Gastrocnemius medialis (tissue), 4 donors: Measurements from ENCODE around the gene GRID2. TPM values are rescaled to one million over a fixed set of nuclear protein-coding genes. Genes with fewer than 3 reads are reported as not detected.

Source experiments
- ATAC-seq, 2 donors: fragments of 150-250 bp; one replicate each; pipeline ENCODE4 v1.9.1; 2016
- DNase-seq, 2 donors: peaks; one replicate each; pipeline ENCODE4 v3.0.0-alpha.2; 2019
- H3K27ac ChIP-seq, 4 donors: fragments of 200-600 bp; sonication (generic); 1 replicate in 1 of 4; 2 replicates in 3 of 4; pipeline ENCODE4 v1.5.1; 2016 to 2018; ENCODE audit warnings: mild to moderate bottlenecking in 2 of 4, moderate library complexity in 1 of 4
- H3K27me3 ChIP-seq, 3 donors: fragments of 200-600 bp; sonication (generic) in 2 of 3; 1 replicate in 1 of 3; 2 replicates in 2 of 3; pipeline versions ENCODE4 v1.5.1 to v1.6.0; 2016 to 2019; ENCODE audit warnings: mild to moderate bottlenecking in 1 of 3, moderate library complexity in 1 of 3
- H3K36me3 ChIP-seq, 2 donors: fragments of 200-600 bp; sonication (generic) in 1 of 2; one replicate each; pipeline ENCODE4 v1.5.1; 2017 to 2018
- H3K4me1 ChIP-seq, 2 donors: fragments of 200-600 bp; sonication (generic) in 1 of 2; one replicate each; pipeline ENCODE4 v1.5.1; 2016 to 2017; ENCODE audit warnings: mild to moderate bottlenecking in 2 of 2
- H3K4me3 ChIP-seq, 4 donors: fragments of 200-600 bp; sonication (generic) in 3 of 4; 1 replicate in 1 of 4; 2 replicates in 3 of 4; pipeline ENCODE4 v1.5.1; 2016 to 2019; ENCODE audit warnings: mild to moderate bottlenecking in 2 of 4
- H3K9me3 ChIP-seq, 3 donors: fragments of 200-600 bp; sonication (generic) in 2 of 3; 1 replicate in 1 of 3; 2 replicates in 2 of 3; pipeline ENCODE4 v1.5.1; 2016 to 2019
- POLR2A ChIP-seq, 2 donors: fragments of 450-650 bp; IDR thresholded peaks; one replicate each; pipeline ENCODE4 v1.6.1; 2017; ENCODE audit warnings: antibody characterized with exemption in 2 of 2, mild to moderate bottlenecking in 2 of 2, moderate library complexity in 2 of 2
- in situ Hi-C, 4 donors: fragments of 200-750 bp; cut with MboI; loops; one replicate each; pipeline versions ENCODE4 v1.15.0 to v1.8.0; 2017; ENCODE audit warnings: low sequenced_read_pairs in 4 of 4
- intact Hi-C: fragments of 100-400 bp; cut with DNase I; formaldehyde crosslinking; loops from one replicate; pipeline ENCODE4 v1.15.1; 2023; ENCODE audit warnings: low total_unique reads
- total RNA-seq, 4 donors: library from RNA; depleted of rRNA; stranded (reverse); fragments of >200 nt; gene quantifications; one replicate each; pipeline versions ENCODE4 v1.1.0 to v1.2.3, GENCODE V29; 2016
- TF ChIP-seq, protein P1 (sequence below), 5 experiments: fragments of 450-650 bp in 3 of 5; fragments of 200-600 bp in 2 of 5; sonication (generic) in 2 of 5; IDR thresholded peaks in 4 of 5; conservative IDR thresholded peaks in 1 of 5; 1 replicate in 4 of 5; 2 replicates in 1 of 5; pipeline ENCODE4 v1.5.1; 2016 to 2019; ENCODE audit warnings: antibody characterized with exemption in 5 of 5, mild to moderate bottlenecking in 3 of 5, moderate library complexity in 3 of 5

GRID2 gene
- total RNA-seq, 4 donors from 2014 or later: not detected

DNA sequence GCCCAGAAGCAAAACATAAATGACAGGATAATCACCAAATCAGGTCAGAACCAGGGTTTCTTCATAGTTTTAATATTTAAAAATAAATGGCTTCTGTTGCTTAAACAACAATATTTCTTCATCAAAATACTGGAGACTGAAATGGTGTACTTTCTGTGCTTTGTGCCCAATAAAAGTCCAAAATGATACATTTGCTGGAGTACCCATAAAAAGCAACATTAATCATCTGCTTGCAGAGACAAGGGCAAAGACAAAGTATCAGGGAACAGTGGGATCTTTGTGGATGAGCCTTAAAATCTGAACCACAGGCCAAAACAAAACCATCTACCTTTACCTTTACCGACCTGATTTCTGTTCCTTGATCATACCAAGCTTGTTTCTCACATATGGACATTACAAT is 840.9 kb downstream of the GRID2 start:
- TF ChIP-seq, protein P1, sequence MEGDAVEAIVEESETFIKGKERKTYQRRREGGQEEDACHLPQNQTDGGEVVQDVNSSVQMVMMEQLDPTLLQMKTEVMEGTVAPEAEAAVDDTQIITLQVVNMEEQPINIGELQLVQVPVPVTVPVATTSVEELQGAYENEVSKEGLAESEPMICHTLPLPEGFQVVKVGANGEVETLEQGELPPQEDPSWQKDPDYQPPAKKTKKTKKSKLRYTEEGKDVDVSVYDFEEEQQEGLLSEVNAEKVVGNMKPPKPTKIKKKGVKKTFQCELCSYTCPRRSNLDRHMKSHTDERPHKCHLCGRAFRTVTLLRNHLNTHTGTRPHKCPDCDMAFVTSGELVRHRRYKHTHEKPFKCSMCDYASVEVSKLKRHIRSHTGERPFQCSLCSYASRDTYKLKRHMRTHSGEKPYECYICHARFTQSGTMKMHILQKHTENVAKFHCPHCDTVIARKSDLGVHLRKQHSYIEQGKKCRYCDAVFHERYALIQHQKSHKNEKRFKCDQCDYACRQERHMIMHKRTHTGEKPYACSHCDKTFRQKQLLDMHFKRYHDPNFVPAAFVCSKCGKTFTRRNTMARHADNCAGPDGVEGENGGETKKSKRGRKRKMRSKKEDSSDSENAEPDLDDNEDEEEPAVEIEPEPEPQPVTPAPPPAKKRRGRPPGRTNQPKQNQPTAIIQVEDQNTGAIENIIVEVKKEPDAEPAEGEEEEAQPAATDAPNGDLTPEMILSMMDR (IDR thresholded peaks at IDR 0.05 in 4 of 5, conservative IDR thresholded peaks at IDR 0.05 in 1 of 5): no peak
- TF ChIP-seq POLR2A (IDR thresholded peaks at IDR 0.05): no peak
- no peak overlapping the region for H3K27ac ChIP-seq
- H3K9me3 ChIP-seq: no peaks in the 10 kb centered on the region
- H3K4me1 ChIP-seq: no peaks in the 10 kb centered on the region
- ATAC-seq (no peak), DNase-seq (no peak)
- no peaks in the 10 kb centered on the region for H3K27me3 ChIP-seq
- in situ Hi-C loops (no loop called here), intact Hi-C loops (no loop called here)
- H3K4me3 ChIP-seq: no peak overlapping the region
- no peaks in the 10 kb centered on the region for H3K36me3 ChIP-seq

DNA sequence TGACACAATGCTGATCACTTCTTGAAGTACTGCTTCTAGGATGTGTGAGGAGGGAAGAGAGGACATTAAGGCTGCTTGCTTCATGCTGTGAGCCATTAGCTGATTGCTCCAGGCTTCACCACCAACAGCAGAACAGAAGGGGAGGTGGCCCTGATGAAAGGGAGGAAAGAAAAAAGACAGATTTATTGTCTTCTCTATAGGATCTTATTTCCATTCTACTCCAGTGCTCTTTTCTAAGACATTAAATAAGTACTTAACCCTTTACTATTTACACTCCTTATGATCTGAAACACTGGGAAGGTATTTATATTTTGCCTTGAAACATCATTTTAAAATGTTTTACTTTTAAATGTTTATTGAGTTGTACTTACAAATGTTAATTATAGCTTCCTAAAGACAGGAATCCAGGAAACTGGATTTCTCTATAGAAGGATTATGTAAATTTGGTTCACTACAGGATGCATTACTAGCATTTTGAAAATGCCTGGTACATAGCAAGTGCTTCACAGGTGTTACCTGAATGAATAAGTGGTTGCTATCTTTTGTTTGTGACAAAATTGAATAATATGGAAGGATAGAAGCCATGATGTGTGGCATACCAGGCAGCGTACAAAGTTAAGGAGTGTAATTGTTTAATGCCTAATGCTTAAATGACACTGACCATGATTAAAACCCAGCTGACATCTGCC is 843.9 kb downstream of the GRID2 start:
- intact Hi-C loops: no loop called here
- ATAC-seq (no peak), DNase-seq (no peak)
- H3K4me1 ChIP-seq: no peaks in the 10 kb centered on the region
- H3K36me3 ChIP-seq: no peaks in the 10 kb centered on the region
- H3K9me3 ChIP-seq: no peaks in the 10 kb centered on the region
- in situ Hi-C loops: no loop called here
- TF ChIP-seq, protein P1 (IDR thresholded peaks at IDR 0.05 in 4 of 5, conservative IDR thresholded peaks at IDR 0.05 in 1 of 5): no peak
- TF ChIP-seq POLR2A (IDR thresholded peaks at IDR 0.05): no peak
- H3K27ac ChIP-seq: no peak overlapping the region
- H3K4me3 ChIP-seq: no peak overlapping the region
- H3K27me3 ChIP-seq: no peaks in the 10 kb centered on the region

DNA sequence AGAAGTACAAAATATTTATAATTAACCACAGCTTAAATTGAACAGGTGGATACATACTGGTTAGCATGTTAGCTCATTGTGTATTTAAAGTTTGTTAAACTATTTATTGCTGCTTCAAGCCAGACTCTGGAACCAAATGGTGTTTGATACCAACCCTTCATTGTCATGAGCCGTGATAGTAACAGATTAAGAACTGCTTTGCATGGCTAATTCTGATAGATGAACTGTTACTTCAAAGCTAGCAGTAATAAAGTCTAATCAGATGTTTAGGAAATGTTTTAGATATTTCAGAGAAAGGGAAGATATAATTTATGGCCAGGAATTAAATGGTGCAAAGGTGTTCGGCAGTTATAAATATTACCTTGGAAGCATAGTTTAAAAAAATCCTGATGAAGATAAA is 848.7 kb downstream of the GRID2 start:
- intact Hi-C loops: no loop called here
- H3K36me3 ChIP-seq: no peaks in the 10 kb centered on the region
- TF ChIP-seq, protein P1 (IDR thresholded peaks at IDR 0.05 in 4 of 5, conservative IDR thresholded peaks at IDR 0.05 in 1 of 5): no peak
- TF ChIP-seq POLR2A (IDR thresholded peaks at IDR 0.05): no peak
- in situ Hi-C loops: no loop called here
- H3K27me3 ChIP-seq: no peaks in the 10 kb centered on the region
- no peaks in the 10 kb centered on the region for H3K4me1 ChIP-seq
- no peak overlapping the region for H3K4me3 ChIP-seq
- DNase-seq (no peak), ATAC-seq (no peak)
- no peaks in the 10 kb centered on the region for H3K9me3 ChIP-seq
- H3K27ac ChIP-seq: no peak overlapping the region

DNA sequence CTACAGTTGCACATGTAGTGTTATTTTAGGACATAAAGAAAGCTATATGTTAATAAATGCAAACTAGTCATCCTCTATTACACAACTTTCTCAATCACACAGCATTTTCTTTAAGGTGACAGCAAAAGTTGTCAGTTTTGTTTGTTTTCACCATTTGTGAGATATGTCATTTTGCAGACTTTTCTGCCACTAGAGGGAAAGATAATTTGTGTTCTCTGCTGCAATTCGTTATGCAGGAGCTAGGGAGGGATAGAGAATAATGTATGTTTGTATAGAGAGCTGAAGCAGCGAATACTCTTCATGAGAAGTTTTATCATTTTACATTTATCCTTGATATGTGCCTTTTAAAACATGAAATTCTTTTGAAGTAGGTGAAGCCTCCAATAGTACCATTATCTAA is 854.2 kb downstream of the GRID2 start:
- DNase-seq: no peak
- no peak overlapping the region for H3K27ac ChIP-seq
- in situ Hi-C loops: no loop called here
- TF ChIP-seq, protein P1 (IDR thresholded peaks at IDR 0.05 in 4 of 5, conservative IDR thresholded peaks at IDR 0.05 in 1 of 5): no peak
- no peak for TF ChIP-seq POLR2A (IDR thresholded peaks at IDR 0.05)
- no peaks in the 10 kb centered on the region for H3K4me1 ChIP-seq
- H3K9me3 ChIP-seq: no peaks in the 10 kb centered on the region
- no peaks in the 10 kb centered on the region for H3K27me3 ChIP-seq
- no peak overlapping the region for H3K4me3 ChIP-seq
- intact Hi-C loops: no loop called here
- H3K36me3 ChIP-seq: no peaks in the 10 kb centered on the region
- ATAC-seq: no peak

DNA sequence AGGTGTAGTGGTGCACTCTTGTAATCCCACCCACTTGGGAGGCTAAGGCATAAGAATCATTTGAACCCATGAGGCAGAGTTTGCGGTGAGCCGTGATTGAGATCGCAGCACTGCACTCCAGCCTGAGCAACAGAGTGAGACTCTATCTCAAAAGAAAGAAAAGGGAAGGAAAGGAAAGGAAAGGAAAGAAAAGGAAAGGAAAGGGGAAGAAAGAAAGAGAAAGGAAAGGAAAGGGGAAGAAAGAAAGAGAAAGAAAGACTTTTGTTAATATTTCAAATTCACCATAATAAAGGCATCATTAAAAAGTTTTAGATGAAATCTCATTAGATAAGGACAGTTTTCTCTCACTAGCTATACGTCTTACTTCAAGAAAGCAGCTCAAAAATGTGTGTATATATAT is 864.3 kb downstream of the GRID2 start:
- DNase-seq (no peak), ATAC-seq (no peak)
- no peaks in the 10 kb centered on the region for H3K36me3 ChIP-seq
- no peaks in the 10 kb centered on the region for H3K4me1 ChIP-seq
- H3K27ac ChIP-seq: no peak overlapping the region
- intact Hi-C loops: no loop called here
- H3K27me3 ChIP-seq: no peaks in the 10 kb centered on the region
- H3K9me3 ChIP-seq: no peaks in the 10 kb centered on the region
- H3K4me3 ChIP-seq: no peak overlapping the region
- TF ChIP-seq POLR2A (IDR thresholded peaks at IDR 0.05): no peak
- TF ChIP-seq, protein P1 (IDR thresholded peaks at IDR 0.05 in 4 of 5, conservative IDR thresholded peaks at IDR 0.05 in 1 of 5): no peak
- in situ Hi-C loops: no loop called here
